ENCODE data around the gene SERPINA5.
"Not testable (repeated sequence)": the region's sequence is repeated elsewhere in the genome, so short reads cannot be mapped to it uniquely, and the experiment has no call there.

The SERPINA5 gene

GRCh38 chr14:94631536-94632304 is 50.5 kb downstream of the SERPINA5 start:
- H3K4me3 ChIP-seq (ENCODE audit: low read depth, low read length): no peak overlapping the region
- no peak for DNase-seq (ENCODE audit: low read depth, low spot score)
- ChIA-PET CTCF (no interaction called here), POLR2A (no interaction called here)
- TF ChIP-seq CTCF (IDR thresholded peaks at IDR 0.05; ENCODE audit: insufficient read depth, low read length, missing control alignments): no peak

- no peak for DNase-seq (ENCODE audit: low read depth, low spot score)
- no peak overlapping the region for H3K4me3 ChIP-seq (ENCODE audit: low read depth, low read length)
- ChIA-PET CTCF (no interaction called here), POLR2A (no interaction called here)
- TF ChIP-seq CTCF (IDR thresholded peaks at IDR 0.05; ENCODE audit: insufficient read depth, low read length, missing control alignments): no peak
These were observed 51.0 kb downstream of the SERPINA5 start for GRCh38 chr14:94632305-94632590.

GRCh38 chr14:94633121-94633520 is 51.9 kb downstream of the SERPINA5 start:
- POLR2A ChIA-PET: no interaction called here
- CTCF ChIA-PET: no interaction called here
- DNase-seq (ENCODE audit: low read depth, low spot score): no peak
- TF ChIP-seq CTCF (IDR thresholded peaks at IDR 0.05; ENCODE audit: insufficient read depth, low read length, missing control alignments): no peak
- H3K4me3 ChIP-seq (ENCODE audit: low read depth, low read length): no peak overlapping the region

- TF ChIP-seq CTCF (IDR thresholded peaks at IDR 0.05; ENCODE audit: insufficient read depth, low read length, missing control alignments): no peak
- DNase-seq (ENCODE audit: low read depth, low spot score): no peak
- ChIA-PET POLR2A (no interaction called here), CTCF (interaction anchor here (1.2 to 1.6 kb wide), 2 partner anchors 12 to 13 kb away, joined by 3 to 4 read pairs; no protein-coding TSS in a partner anchor)
- no peak overlapping the region for H3K4me3 ChIP-seq (ENCODE audit: low read depth, low read length)
These were observed 53.9 kb downstream of the SERPINA5 start for GRCh38 chr14:94635154-94635553.

GRCh38 chr14:94636744-94637412 is 55.7 kb downstream of the SERPINA5 start:
- no peak overlapping the region for H3K4me3 ChIP-seq (ENCODE audit: low read depth, low read length)
- TF ChIP-seq CTCF (IDR thresholded peaks at IDR 0.05; ENCODE audit: insufficient read depth, low read length, missing control alignments): no peak
- ChIA-PET CTCF (interaction anchor here (1.2 to 1.3 kb wide), 2 partner anchors 8 to 203 kb away, joined by 4 to 5 read pairs; no protein-coding TSS in a partner anchor), POLR2A (no interaction called here)
- DNase-seq (ENCODE audit: low read depth, low spot score): no peak

GRCh38 chr14:94637814-94638213 is 56.6 kb downstream of the SERPINA5 start:
- POLR2A ChIA-PET; DNase-seq (ENCODE audit: low read depth, low spot score); H3K4me3 ChIP-seq (ENCODE audit: low read depth, low read length): not testable (repeated sequence)
- CTCF ChIA-PET: interaction anchor here (0.8 to 1.3 kb wide), 3 partner anchors 9 to 204 kb away, joined by 3 to 5 read pairs (median 4); no protein-coding TSS in a partner anchor

Measured in AG04449 (cell line).